ENCODE measurements around the gene ATP5PO. TPM values are rescaled to one million over a fixed set of nuclear protein-coding genes. Genes with fewer than 3 reads are reported as not detected.

ATP5PO gene
- total and polyA plus RNA-seq, 2 of the 8 experiments (the other 6 are each of a cell fraction or from before 2014, with no cell fraction given), result 251 to 267 TPM

DNA sequence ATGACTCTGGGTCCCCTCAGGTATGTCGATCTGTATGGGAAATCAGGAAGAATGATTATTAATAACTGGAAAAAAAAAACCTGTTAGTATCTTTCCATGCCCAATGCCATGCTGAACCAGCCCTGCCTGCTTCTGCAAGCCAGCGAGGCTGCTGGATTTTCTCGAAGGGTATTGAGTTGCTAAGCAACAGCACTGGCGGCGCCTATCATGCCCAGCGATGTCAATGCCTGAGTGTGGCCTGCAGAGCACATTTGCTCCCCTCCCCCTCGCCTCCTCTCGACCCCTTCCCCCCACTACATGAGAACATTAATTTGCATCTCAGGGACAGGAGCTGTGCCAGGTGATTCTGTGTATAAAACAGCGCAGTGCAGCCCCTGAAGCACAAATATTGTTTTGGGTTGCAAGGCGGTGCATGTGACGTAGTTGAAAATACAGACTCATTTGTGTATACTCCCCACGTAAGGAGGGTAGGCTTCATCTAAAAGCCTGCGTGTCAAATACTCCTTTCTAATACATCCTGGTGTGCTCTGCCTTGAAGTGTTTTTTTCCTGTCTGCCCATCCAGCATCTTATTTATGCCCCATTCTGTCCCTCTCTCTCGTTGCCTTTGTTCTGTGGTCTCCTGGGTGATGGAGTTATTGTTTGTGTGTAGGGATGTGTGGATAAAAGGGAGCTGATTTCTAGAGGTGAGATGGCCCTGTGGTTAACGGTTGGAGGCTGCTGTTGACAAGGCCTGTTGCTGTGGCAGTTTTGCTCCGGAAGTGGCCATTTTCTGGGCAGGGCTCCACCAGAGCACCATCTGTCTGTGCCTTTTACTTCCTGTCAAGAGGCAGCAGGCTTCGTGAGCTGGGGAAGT lies 32.7 kb upstream of the ATP5PO start (continued):
- TF ChIP-seq CHD7 (IDR thresholded peaks at IDR 0.05; ENCODE audit: insufficient replicate concordance, low read length), result no peak
- no peak for TF ChIP-seq CEBPB (IDR thresholded peaks at IDR 0.05; ENCODE audit: low read depth, low read length)
- no peak for TF ChIP-seq HDAC6 (IDR thresholded peaks at IDR 0.05; ENCODE audit: low read depth, low read length)
- no peak for TF ChIP-seq SIX5 (IDR thresholded peaks at IDR 0.05; ENCODE audit: low read depth, low read length)
- TF ChIP-seq CTCF (IDR thresholded peaks at IDR 0.05; ENCODE audit: control extremely low read depth in 1 of 3, insufficient read depth in 1 of 3, low read depth in 1 of 3, low read length in 3 of 3), result no peak
- no peak for TF ChIP-seq CTBP2 (IDR thresholded peaks at IDR 0.05; ENCODE audit: borderline replicate concordance, insufficient read depth, insufficient read length, low read length)
- no peak for TF ChIP-seq FOSL1 (IDR thresholded peaks at IDR 0.05; ENCODE audit: insufficient read depth, low read depth, low read length)
